Tibial nerve (tissue), 4 donors: ENCODE results near the gene LTK. TPM values are rescaled to one million over a fixed set of nuclear protein-coding genes. Genes with fewer than 3 reads are reported as not detected.

ENCODE experiments used
- DNase-seq, 2 donors: peaks; one replicate each; pipeline ENCODE4 v3.0.0-alpha.2; 2019; ENCODE audit warnings: low spot score in 2 of 2
- H3K27ac ChIP-seq, 4 donors: fragments of 200-600 bp; sonication (generic) in 3 of 4; one replicate each; pipeline ENCODE4 v1.5.1; 2017 to 2019; ENCODE audit warnings: mild to moderate bottlenecking in 1 of 4
- H3K27me3 ChIP-seq, 2 donors: fragments of 200-600 bp; sonication (generic) in 1 of 2; one replicate each; pipeline versions ENCODE4 v1.5.1 to v1.6.0; 2017 to 2019
- H3K36me3 ChIP-seq, 3 donors: fragments of 200-600 bp; sonication (generic); one replicate each; pipeline ENCODE4 v1.5.1; 2018 to 2019
- H3K4me1 ChIP-seq, 4 donors: fragments of 200-600 bp; sonication (generic) in 3 of 4; one replicate each; pipeline ENCODE4 v1.5.1; 2017 to 2019
- H3K4me3 ChIP-seq, 4 donors: fragments of 200-600 bp; sonication (generic) in 3 of 4; one replicate each; pipeline ENCODE4 v1.5.1; 2017 to 2019; ENCODE audit warnings: mild to moderate bottlenecking in 1 of 4, moderate library complexity in 1 of 4
- H3K9me3 ChIP-seq, 4 donors: fragments of 200-600 bp; sonication (generic) in 3 of 4; one replicate each; pipeline ENCODE4 v1.5.1; 2017 to 2019
- CTCF ChIP-seq, 5 experiments: fragments of 200-600 bp in 3 of 5; fragments of 450-650 bp in 2 of 5; sonication (generic) in 3 of 5; IDR thresholded peaks; one replicate each; pipeline ENCODE4 v1.5.1; 2016 to 2019; ENCODE audit warnings: antibody characterized with exemption in 5 of 5, mild to moderate bottlenecking in 3 of 5, moderate library complexity in 2 of 5
- EP300 ChIP-seq, 2 donors: sonication (generic); formaldehyde crosslinking; IDR thresholded peaks; one replicate each; pipeline ENCODE4 v1.6.1; 2017; ENCODE audit warnings: antibody characterized with exemption in 2 of 2, mild to moderate bottlenecking in 1 of 2
- POLR2A ChIP-seq, 2 donors: fragments of 450-650 bp; IDR thresholded peaks; one replicate each; pipeline ENCODE4 v1.6.1; 2017; ENCODE audit warnings: antibody characterized with exemption in 2 of 2, mild to moderate bottlenecking in 2 of 2, moderate library complexity in 2 of 2
- WGBS, 2 donors: methylation state at CpG; one replicate each; pipeline ENCODE4 v1.1.5; 2018; 5-methylcytosine and 5-hydroxymethylcytosine counted together
- total RNA-seq, 4 donors: library from RNA; depleted of rRNA; stranded (reverse); fragments of >200 nt; gene quantifications; one replicate each; pipeline ENCODE4 v1.1.0, GENCODE V29; 2016

The LTK gene
- total RNA-seq, 4 donors from 2014 or later: 0.39 to 0.90 TPM; not detected in 2

GRCh38 chr15:41510728-41511127 is 2.9 kb downstream of the LTK start:
- 70 to 82% methylated on average over 7 of the region's 7 CpGs for WGBS, 2 donors
- Histone ChIP-seq H3K27ac (no peak overlapping the region), H3K9me3 (no peaks in the 10 kb centered on the region), H3K4me1 (peaks cover 0 to 30% (median 26%) of the 10 kb centered on the region in 4 donors), H3K27me3 (peaks cover 0 to 52% of the 10 kb centered on the region in 2 donors), H3K36me3 (peaks cover 0 to 10% (median 0%) of the 10 kb centered on the region in 3 donors), H3K4me3 (no peak overlapping the region)
- no peak for DNase-seq
- TF ChIP-seq POLR2A (IDR thresholded peaks at IDR 0.05): no peak
- TF ChIP-seq CTCF (IDR thresholded peaks at IDR 0.05): no peak
- no peak for TF ChIP-seq EP300 (IDR thresholded peaks at IDR 0.05)

- WGBS, 2 donors: 71 to 83% methylated on average over 7 of the region's 7 CpGs
- Histone ChIP-seq H3K4me3 (no peak overlapping the region), H3K27me3 (peaks cover 0 to 66% of the 10 kb centered on the region in 2 donors)
Observed at GRCh38 chr15:41507820-41508290, 5.8 kb downstream of the LTK start.

GRCh38 chr15:41506796-41507341 is 6.8 kb downstream of the LTK start:
- TF ChIP-seq POLR2A (IDR thresholded peaks at IDR 0.05): no peak
- TF ChIP-seq EP300 (IDR thresholded peaks at IDR 0.05): no peak
- TF ChIP-seq CTCF (IDR thresholded peaks at IDR 0.05): no peak
- 68 to 81% methylated on average over 10 of the region's 10 CpGs for WGBS, 2 donors
- Histone ChIP-seq H3K4me3 (no peak overlapping the region), H3K27ac (no peak overlapping the region), H3K36me3 (no peaks in the 10 kb centered on the region), H3K4me1 (peaks cover 0 to 21% (median 14%) of the 10 kb centered on the region in 4 donors), H3K27me3 (peaks cover 0 to 66% of the 10 kb centered on the region in 2 donors), H3K9me3 (no peaks in the 10 kb centered on the region)
- DNase-seq: no peak

More at GRCh38 chr15:41507820-41508290, 5.8 kb downstream of the LTK start:
- no peak for DNase-seq
- no peaks in the 10 kb centered on the region for H3K9me3 ChIP-seq
- H3K36me3 ChIP-seq: no peaks in the 10 kb centered on the region
- no peak overlapping the region for H3K27ac ChIP-seq
- H3K4me1 ChIP-seq: peaks cover 0 to 21% (median 14%) of the 10 kb centered on the region in 4 donors
- no peak for TF ChIP-seq CTCF (IDR thresholded peaks at IDR 0.05)
- TF ChIP-seq POLR2A (IDR thresholded peaks at IDR 0.05): no peak
- TF ChIP-seq EP300 (IDR thresholded peaks at IDR 0.05): no peak

- Histone ChIP-seq H3K27me3 (peaks cover 0 to 67% of the 10 kb centered on the region in 2 donors), H3K9me3 (no peaks in the 10 kb centered on the region), H3K4me1 (peaks cover 0 to 22% (median 17%) of the 10 kb centered on the region in 4 donors), H3K27ac (no peak overlapping the region), H3K36me3 (no peaks in the 10 kb centered on the region), H3K4me3 (no peak overlapping the region)
- DNase-seq: no peak
- WGBS, 2 donors: 87 to 91% methylated on average over 4 of the region's 4 CpGs
- TF ChIP-seq POLR2A (IDR thresholded peaks at IDR 0.05) (no peak), CTCF (IDR thresholded peaks at IDR 0.05) (no peak), EP300 (IDR thresholded peaks at IDR 0.05) (no peak)
Observed at GRCh38 chr15:41505776-41506175, 7.9 kb downstream of the LTK start.

- Histone ChIP-seq H3K4me3 (no peak overlapping the region), H3K27ac (no peak overlapping the region), H3K9me3 (no peaks in the 10 kb centered on the region), H3K36me3 (no peaks in the 10 kb centered on the region), H3K4me1 (peaks cover 0 to 22% (median 17%) of the 10 kb centered on the region in 4 donors), H3K27me3 (peaks cover 0 to 67% of the 10 kb centered on the region in 2 donors)
- DNase-seq: no peak
- TF ChIP-seq POLR2A (IDR thresholded peaks at IDR 0.05): no peak
- TF ChIP-seq CTCF (IDR thresholded peaks at IDR 0.05): no peak
- TF ChIP-seq EP300 (IDR thresholded peaks at IDR 0.05): no peak
- WGBS, 2 donors: 87 to 90% methylated on average over 11 to 13 of the region's 13 CpGs
Observed at GRCh38 chr15:41504751-41505492, 8.7 kb downstream of the LTK start.
